ENCODE data around the gene NUDT8.
"Not testable (repeated sequence)": the region's sequence is repeated elsewhere in the genome, so short reads cannot be mapped to it uniquely, and the experiment has no call there.

The NUDT8 gene

GRCh38 chr11:67627441-67627811 is 2.3 kb downstream of the NUDT8 start:
- no peak for DNase-seq

DNA sequence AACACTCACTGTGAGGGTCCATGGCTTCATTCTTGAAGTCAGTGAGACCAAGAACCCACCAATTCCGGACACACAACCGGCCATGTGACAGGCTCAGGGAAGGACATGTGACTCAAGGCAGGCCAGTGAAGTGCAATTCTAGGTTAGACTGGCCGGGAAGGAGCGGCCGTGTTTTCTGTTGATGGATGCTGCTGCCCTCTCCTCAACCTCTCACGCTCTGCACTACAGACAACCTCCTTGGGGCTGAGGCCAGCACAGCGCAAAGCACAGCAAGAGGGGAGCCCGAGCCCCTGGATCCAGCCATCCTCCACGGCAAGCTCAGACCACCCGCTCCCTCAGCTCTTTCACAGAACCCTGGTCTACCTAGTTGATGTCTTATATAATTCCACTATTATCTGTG is 2.8 kb downstream of the NUDT8 start:
- no peak for DNase-seq

- DNase-seq: not testable (repeated sequence)
These were observed 3.5 kb downstream of the NUDT8 start for GRCh38 chr11:67626131-67626833.

- DNase-seq: not testable (repeated sequence)
These were observed 5.9 kb downstream of the NUDT8 start for GRCh38 chr11:67623795-67624194.

- not testable (repeated sequence) for DNase-seq
These were observed 6.8 kb downstream of the NUDT8 start for GRCh38 chr11:67622905-67623304.

DNA sequence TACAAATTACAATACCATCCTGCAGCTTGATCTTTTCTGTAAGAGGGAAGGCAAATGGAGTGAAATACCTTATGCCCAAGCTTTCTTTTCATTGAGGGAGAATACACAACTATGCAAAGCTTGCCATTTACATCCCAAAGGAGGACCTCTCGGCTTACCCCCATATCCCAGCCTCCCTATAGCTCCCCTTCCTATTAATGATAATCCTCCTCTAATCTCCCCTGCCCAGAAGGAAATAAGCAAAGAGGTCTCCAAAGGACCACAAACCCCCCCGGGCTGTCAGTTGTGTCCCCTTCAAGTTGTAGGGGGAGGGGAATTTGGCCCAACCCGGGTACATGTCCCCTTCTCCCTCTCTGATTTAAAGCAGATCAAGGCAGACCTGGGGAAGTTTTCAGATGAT is 7.8 kb downstream of the NUDT8 start:
- DNase-seq: not testable (repeated sequence)

DNA sequence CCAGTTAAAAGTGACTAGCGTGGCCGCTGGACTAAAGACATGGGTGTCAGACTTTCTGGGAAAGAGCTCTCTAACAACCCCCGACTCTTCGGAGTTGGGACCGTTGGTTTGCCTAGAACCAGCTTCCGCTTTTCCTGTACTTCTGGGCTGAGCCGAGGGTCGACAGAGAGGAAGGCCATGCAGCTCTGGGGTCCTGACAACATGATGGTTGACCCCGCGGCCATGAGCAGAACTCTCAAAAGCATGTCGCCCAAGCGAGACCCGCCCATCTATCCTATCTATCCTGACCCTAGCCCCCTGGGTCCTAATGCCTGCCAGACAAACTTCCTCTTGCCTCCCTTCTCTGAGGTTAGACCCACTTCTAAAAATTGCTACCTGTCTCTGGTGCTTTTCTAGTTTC is 9.1 kb downstream of the NUDT8 start:
- not testable (repeated sequence) for DNase-seq

- DNase-seq: not testable (repeated sequence)
These were observed 9.8 kb downstream of the NUDT8 start for GRCh38 chr11:67619683-67620618.

- DNase-seq: not testable (repeated sequence)
These were observed 10.7 kb downstream of the NUDT8 start for GRCh38 chr11:67618901-67619659.

DNA sequence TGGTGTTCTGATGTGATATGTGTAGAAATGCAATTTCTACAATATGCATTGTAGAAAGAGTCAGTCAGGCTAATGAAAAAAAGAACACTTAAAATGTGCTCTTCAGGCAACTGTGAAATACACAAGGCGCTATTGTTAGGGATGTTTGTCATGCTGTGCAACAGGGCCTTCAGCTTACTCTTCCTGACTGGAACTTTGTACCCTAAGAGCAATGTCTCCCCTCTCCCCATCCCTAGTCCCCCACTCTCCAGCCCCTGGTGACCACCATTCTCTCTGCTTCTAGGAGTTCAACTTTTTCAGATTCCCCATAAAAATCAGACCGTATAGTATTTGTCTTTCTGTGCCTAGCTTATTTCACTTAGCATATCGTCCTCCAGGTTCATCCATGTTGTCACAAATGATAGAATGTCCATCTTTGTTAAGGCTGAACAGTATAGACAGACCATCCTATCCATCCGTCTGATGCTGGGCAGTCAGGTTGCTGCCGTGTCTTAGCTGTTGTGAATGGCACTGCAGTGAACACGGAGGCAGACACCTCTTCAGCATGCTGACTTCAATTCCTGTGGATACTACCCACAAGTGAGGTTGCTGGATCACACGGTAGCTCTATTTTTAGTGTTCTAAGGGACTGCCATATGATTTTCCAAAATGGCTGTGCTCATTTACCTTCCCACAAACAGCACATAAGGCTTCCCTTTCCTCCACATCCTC is 12.3 kb downstream of the NUDT8 start:
- no peak for DNase-seq

DNA sequence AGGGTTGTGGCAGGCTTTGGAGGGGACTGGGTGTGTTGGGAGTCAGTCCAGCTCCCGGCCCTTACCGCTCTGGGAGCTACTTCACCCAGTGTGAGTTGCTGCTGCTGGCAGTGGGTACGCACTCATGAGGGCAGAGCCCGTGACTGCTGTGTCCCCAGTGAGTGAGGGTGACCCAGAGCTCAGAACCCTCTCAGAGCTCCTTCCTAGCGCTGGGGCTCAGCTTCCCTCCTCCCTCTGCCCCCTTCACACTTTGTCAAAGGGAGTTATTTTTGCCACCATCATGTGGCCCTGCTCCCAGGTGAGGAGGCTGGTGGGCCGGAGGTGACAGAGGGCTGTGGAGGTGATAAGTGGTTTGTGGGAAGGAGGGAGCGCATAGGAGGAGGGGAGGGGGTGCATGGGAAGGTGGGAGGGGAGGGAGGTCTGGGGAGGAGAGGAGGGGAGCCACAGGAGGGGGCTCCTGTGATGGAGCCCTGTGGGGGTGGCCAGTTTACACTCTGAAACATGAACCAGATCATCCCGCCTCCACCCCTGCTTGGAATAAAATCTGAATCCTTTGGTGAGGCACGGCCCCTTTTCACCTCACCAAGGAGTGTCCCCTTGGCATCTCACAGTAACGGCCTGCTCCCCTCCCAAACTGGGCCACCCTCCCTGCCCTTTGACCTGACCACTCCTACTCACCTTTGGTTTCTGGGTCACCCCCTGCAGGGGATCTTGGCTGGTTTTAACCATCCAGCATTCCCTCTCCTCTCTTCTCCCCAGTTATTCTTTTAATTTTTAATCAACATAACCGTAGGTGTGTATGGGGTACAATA is 13.1 kb downstream of the NUDT8 start:
- no peak for DNase-seq

- no peak for DNase-seq
These were observed 13.9 kb downstream of the NUDT8 start for GRCh38 chr11:67615728-67616430.

GRCh38 chr11:67614730-67615714 is 14.7 kb downstream of the NUDT8 start:
- peak; percentile 65 for DNase-seq

DNA sequence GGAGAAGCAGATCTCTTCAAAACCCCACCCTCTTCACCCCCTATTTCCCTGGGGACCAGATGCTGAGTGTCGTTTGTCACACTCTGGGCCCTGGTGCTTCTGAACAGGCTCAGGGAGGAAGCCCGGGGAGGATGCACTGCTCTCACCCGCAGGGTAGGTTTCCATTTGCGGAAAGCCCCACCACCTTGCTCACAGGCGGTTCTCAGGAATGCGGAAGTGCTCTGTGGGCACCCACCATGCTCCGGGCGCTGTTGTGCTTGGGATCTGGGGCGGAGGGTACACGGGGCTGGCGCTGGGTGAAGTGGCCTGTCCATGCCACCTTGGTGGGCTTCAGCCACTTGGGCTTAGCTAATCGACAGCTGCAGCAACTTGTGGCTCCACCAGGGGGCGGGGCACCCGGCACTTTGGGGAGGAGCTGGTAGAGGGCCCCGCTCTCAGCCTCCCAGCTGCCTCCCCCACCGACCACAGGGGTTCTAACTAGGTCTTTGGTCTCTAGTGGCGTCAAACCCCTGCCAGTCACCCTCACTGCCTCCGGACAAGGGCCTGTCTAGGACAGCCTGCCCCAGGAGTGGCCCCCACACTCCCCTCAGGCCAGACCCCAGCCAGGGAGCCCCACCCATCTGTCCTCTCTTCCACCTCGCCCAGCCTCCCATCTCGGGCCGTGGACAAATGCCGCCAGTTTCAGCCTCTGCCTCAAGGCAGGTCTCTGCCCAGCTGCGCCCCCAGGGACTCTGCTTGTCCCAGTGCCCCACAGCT is 15.6 kb downstream of the NUDT8 start:
- DNase-seq: peak; percentile 67

DNA sequence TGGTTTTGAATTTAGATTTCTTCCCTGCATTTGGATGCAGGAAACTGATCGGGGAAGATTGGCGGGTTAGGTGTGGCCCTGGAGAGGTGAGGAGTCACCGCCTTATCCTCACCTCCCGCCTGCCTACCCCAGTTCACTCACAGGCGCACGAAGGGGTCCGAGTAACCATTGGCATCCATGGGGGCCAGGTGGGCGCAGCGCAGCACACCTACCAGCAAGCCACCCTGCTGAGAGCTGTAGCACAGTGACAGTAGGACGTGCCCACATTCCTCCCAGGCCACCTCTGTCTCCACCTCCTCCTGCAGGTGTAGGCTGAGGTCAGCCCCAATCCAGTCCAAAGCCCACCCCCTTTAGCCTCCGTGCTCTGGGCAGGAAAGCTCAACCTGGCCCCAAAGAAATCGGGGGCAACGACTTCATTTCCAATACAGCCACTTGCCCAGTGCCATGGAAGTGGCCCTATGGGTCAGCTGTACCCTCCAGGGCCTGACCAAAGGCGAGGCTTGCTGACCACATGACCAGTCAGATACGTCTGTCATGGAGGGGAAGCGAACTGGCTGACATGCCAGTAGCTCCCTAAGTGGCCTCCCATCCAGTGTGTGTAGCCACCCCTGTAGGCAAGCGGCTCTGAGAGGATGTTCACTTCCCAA is 16.3 kb downstream of the NUDT8 start:
- no peak for DNase-seq

DNA sequence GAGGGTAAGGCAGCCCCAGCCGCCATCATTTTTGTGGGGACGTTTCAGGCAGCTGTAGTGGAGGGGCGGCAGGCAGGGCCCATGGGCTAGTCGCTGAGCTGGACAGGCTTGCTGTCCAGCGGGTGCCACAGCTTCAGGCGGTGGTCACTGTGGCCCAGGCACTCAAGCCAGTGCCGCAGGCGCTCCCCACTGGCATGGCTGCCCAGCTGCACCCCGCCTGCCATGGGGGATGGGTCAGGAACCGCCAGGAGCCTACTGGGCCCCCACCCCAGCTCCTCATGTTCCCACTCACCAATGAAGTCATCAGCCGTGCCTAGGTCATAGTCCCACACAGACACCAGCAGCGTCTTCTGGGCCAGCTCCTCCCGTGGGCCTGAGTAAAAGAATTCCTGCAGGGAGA is 17.0 kb downstream of the NUDT8 start:
- DNase-seq: no peak

- no peak for DNase-seq
These were observed 17.8 kb downstream of the NUDT8 start for GRCh38 chr11:67611704-67612587.
